Neuronal stem cell (in vitro differentiated cells): Measurements from ENCODE around the gene DTHD1.

ENCODE experiments used
- DNase-seq: peaks from one replicate; pipeline ENCODE4 v3.0.0-alpha.2; 2013; ENCODE audit warnings: low spot score
- H2AFZ ChIP-seq: one replicate; pipeline ENCODE4 v1.6.1; 2013; ENCODE audit warnings: mild to moderate bottlenecking, low read length, inconsistent platforms
- H2AK5ac ChIP-seq: 2 replicates; pipeline ENCODE4 v1.6.1; 2013; ENCODE audit warnings: low read depth, mild to moderate bottlenecking, inconsistent platforms, low read length, moderate library complexity, mixed read lengths
- H2BK120ac ChIP-seq: 2 replicates; pipeline ENCODE4 v1.6.1; 2013; ENCODE audit warnings: low read depth, mild to moderate bottlenecking, inconsistent platforms, low read length, moderate library complexity, mixed read lengths
- H2BK12ac ChIP-seq: one replicate; pipeline ENCODE4 v1.6.1; 2013; ENCODE audit warnings: low read length, inconsistent platforms
- H2BK15ac ChIP-seq: 2 replicates; pipeline ENCODE4 v1.6.1; 2013; ENCODE audit warnings: mild to moderate bottlenecking, low read length, inconsistent platforms, mixed read lengths
- H2BK5ac ChIP-seq: one replicate; pipeline ENCODE4 v1.6.1; 2013; ENCODE audit warnings: inconsistent platforms, mild to moderate bottlenecking, low read length, moderate library complexity
- H3K14ac ChIP-seq: one replicate; pipeline ENCODE4 v1.6.1; 2013; ENCODE audit warnings: low read length, inconsistent platforms
- H3K18ac ChIP-seq: 2 replicates; pipeline ENCODE4 v1.6.1; 2013; ENCODE audit warnings: low read length, inconsistent platforms
- H3K23ac ChIP-seq: 2 replicates; pipeline ENCODE4 v1.6.1; 2013; ENCODE audit warnings: low read depth, mild to moderate bottlenecking, mixed read lengths, low read length, inconsistent platforms; ENCODE audit not compliant: poor library complexity
- H3K27ac ChIP-seq: replicated peaks from 3 replicates; pipeline ENCODE4 v1.5.1; 2013; ENCODE audit warnings: low read length, inconsistent platforms
- H3K27me3 ChIP-seq, 3 experiments: 2 replicates each; pipeline ENCODE4 v1.6.1; 2013; ENCODE audit warnings: low read length in 3 of 3, mild to moderate bottlenecking in 2 of 3, inconsistent platforms in 1 of 3, low read depth in 1 of 3, mixed read lengths in 1 of 3, moderate library complexity in 1 of 3; ENCODE audit not compliant: control insufficient read depth in 3 of 3, insufficient read depth in 3 of 3
- H3K36me3 ChIP-seq, 2 donors: replicated peaks in 1 of 2; 2 replicates each; pipeline ENCODE4 v1.6.1; 2013; ENCODE audit warnings: low read length in 2 of 2; ENCODE audit not compliant: control insufficient read depth in 2 of 2, insufficient read depth in 2 of 2
- H3K4ac ChIP-seq: 2 replicates; pipeline ENCODE4 v1.6.1; 2013; ENCODE audit warnings: inconsistent platforms, mild to moderate bottlenecking, low read length, moderate library complexity
- H3K4me1 ChIP-seq, 2 donors: 1 replicate in 1 of 2; 2 replicates in 1 of 2; pipeline ENCODE4 v1.6.1; 2013; ENCODE audit warnings: low read length in 2 of 2, low read depth in 1 of 2; ENCODE audit not compliant: control insufficient read depth in 2 of 2, insufficient read depth in 1 of 2
- H3K4me2 ChIP-seq: one replicate; pipeline ENCODE4 v1.6.1; 2013; ENCODE audit warnings: mild to moderate bottlenecking, low read length, inconsistent platforms; ENCODE audit not compliant: insufficient read depth, poor library complexity, severe bottlenecking
- H3K4me3 ChIP-seq, 2 donors: 2 replicates each; pipeline ENCODE4 v1.5.1; 2013; ENCODE audit warnings: low read length in 2 of 2, mild to moderate bottlenecking in 2 of 2, inconsistent platforms in 1 of 2, moderate library complexity in 1 of 2
- H3K79me1 ChIP-seq: one replicate; pipeline ENCODE4 v1.6.1; 2013; ENCODE audit warnings: low read depth, mild to moderate bottlenecking, inconsistent platforms, low read length, moderate library complexity
- H3K9ac ChIP-seq: one replicate; pipeline ENCODE4 v1.6.1; 2013; ENCODE audit warnings: mild to moderate bottlenecking, low read depth, low read length, inconsistent platforms; ENCODE audit not compliant: poor library complexity
- H3K9me3 ChIP-seq, 2 donors: replicated peaks in 1 of 2; 2 replicates each; pipeline versions ENCODE3 to v1.6.1; 2013; ENCODE audit warnings: low read length in 2 of 2, mild to moderate bottlenecking in 2 of 2, inconsistent platforms in 1 of 2, low read depth in 1 of 2, mixed read lengths in 1 of 2, moderate library complexity in 1 of 2; ENCODE audit not compliant: control insufficient read depth in 2 of 2, insufficient read depth in 1 of 2
- H4K8ac ChIP-seq: one replicate; pipeline ENCODE4 v1.6.1; 2013; ENCODE audit warnings: low read depth, mild to moderate bottlenecking, inconsistent platforms, low read length, moderate library complexity
- H4K91ac ChIP-seq: one replicate; pipeline ENCODE4 v1.6.1; 2013; ENCODE audit warnings: low read length, low read depth, mild to moderate bottlenecking, inconsistent platforms; ENCODE audit not compliant: poor library complexity
- WGBS, 2 donors: extraction: QIAGEN DNeasy Blood & Tissue Kit; methylation state at CpG; one replicate each; pipeline ENCODE4 v1.1.7; 2013; ENCODE audit warnings: missing lambda C conversion rate in 2 of 2, mixed read lengths in 1 of 2; ENCODE audit not compliant: insufficient read length in 2 of 2, insufficient replicate concordance in 1 of 2; ENCODE audit errors: extremely low coverage in 2 of 2; 5-methylcytosine and 5-hydroxymethylcytosine counted together

Gene DTHD1

DNA sequence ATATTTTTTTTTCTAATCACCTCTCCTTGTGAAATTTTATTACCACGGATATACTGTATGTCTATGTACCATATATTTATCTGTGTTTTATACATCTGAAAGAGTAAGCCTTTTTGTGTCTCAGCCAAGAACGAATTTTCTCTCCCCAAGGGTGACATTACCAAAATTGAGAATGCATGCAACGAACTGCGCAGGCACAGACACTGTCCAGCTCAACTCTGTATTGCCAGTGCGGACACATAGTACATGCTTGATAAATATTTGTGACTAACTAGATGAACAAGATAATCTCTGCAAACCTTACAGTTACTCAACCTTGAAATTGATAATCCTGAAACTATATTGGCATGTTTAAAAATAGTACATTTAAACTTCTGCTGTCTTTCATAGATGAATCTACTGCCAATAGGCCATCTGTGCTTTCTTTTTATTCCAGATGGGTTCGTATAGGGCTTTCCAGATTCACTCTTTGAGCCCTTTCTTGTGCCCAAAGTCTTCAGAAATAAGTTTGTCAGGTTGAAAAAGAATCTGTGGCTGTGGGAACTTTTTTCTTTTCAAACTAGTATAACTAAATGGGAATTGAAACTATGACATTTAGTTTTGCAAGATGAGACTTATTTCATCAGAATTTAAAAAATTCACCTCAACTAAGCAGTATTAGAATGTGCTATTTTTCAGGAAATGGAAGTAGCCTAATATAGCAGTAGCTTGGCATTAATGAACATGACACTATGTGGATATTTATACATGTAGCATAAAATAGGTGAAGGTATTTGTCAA is 38.9 kb downstream of the DTHD1 start:
- Histone ChIP-seq H3K4me2 (no peak overlapping the region), H3K27ac (no peak overlapping the region), H3K23ac (no peak overlapping the region), H4K8ac (no peak overlapping the region), H2BK15ac (no peak overlapping the region), H2BK12ac (no peak overlapping the region), H3K4ac (no peak overlapping the region), H2AFZ (no peak overlapping the region), H3K79me1 (no peaks in the 10 kb centered on the region), H3K9ac (no peak overlapping the region), H3K14ac (no peak overlapping the region), H2AK5ac (no peak overlapping the region), H3K18ac (no peak overlapping the region), H3K4me1 (no peaks in the 10 kb centered on the region), H3K4me3 (no peak overlapping the region), H3K27me3 (no peaks in the 10 kb centered on the region), H3K36me3 (no peaks in the 10 kb centered on the region), H2BK120ac (no peak overlapping the region), H4K91ac (no peak overlapping the region), H3K9me3 (no peaks in the 10 kb centered on the region), H2BK5ac (no peak overlapping the region)
- no CpG with 5 or more reads among the region's 6 CpGs for WGBS, 2 donors
- DNase-seq, result no peak

DNA sequence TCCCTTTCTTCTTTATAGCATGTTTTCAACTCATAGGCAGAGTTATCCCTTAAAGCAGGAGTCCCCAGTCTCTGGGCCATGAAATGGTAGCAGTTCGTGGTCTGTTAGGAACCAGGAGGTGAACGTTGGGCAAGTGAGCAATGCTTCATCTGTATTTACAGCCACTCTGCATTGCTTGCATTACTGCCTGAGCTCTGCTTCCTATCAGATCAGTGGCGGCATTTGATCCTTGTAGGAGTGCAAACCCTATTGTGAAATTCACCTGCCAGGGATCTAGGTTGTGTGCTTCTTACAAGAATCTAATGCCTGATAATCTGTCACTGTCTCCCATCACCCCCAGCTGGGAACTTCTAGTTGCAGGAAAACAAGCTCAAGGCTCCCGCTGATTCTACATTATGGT is 39.8 kb downstream of the DTHD1 start:
- Histone ChIP-seq H3K27ac (no peak overlapping the region), H3K36me3 (no peaks in the 10 kb centered on the region), H2BK120ac (no peak overlapping the region), H3K4me2 (no peak overlapping the region), H3K9ac (no peak overlapping the region), H2AK5ac (no peak overlapping the region), H2BK12ac (no peak overlapping the region), H2AFZ (no peak overlapping the region), H3K4me1 (no peaks in the 10 kb centered on the region), H3K9me3 (no peaks in the 10 kb centered on the region), H3K14ac (no peak overlapping the region), H3K4ac (no peak overlapping the region), H2BK5ac (no peak overlapping the region), H3K4me3 (no peak overlapping the region), H4K8ac (no peak overlapping the region), H2BK15ac (no peak overlapping the region), H3K18ac (no peak overlapping the region), H3K27me3 (no peaks in the 10 kb centered on the region), H4K91ac (no peak overlapping the region), H3K23ac (no peak overlapping the region), H3K79me1 (no peaks in the 10 kb centered on the region)
- no peak for DNase-seq
- WGBS, 2 donors, result no CpG with 5 or more reads among the region's 4 CpGs

- no peaks in the 10 kb centered on the region for H3K4me1 ChIP-seq
- no peak overlapping the region for H3K4me2 ChIP-seq
- H2AFZ ChIP-seq, result no peak overlapping the region
- no peak overlapping the region for H2BK15ac ChIP-seq
- no peak overlapping the region for H3K4me3 ChIP-seq
- no peak overlapping the region for H2BK120ac ChIP-seq
- H3K27ac ChIP-seq, result no peak overlapping the region
- H2BK5ac ChIP-seq, result no peak overlapping the region
- DNase-seq, result no peak
- no peaks in the 10 kb centered on the region for H3K27me3 ChIP-seq
- no peak overlapping the region for H3K9ac ChIP-seq
- no peak overlapping the region for H3K23ac ChIP-seq
- H2AK5ac ChIP-seq, result no peak overlapping the region
- no peak overlapping the region for H3K14ac ChIP-seq
- H4K8ac ChIP-seq, result no peak overlapping the region
- H3K9me3 ChIP-seq, result no peaks in the 10 kb centered on the region
- H4K91ac ChIP-seq, result no peak overlapping the region
- H3K79me1 ChIP-seq, result no peaks in the 10 kb centered on the region
- no peak overlapping the region for H3K18ac ChIP-seq
- no peak overlapping the region for H3K4ac ChIP-seq
- WGBS, 2 donors, result no CpG with 5 or more reads among the region's 7 CpGs
- no peak overlapping the region for H2BK12ac ChIP-seq
- H3K36me3 ChIP-seq, result no peaks in the 10 kb centered on the region
Observed at GRCh38 chr4:36322921-36323354, 41.5 kb downstream of the DTHD1 start.

- H3K9ac ChIP-seq, result no peak overlapping the region
- DNase-seq, result no peak
- H3K4me3 ChIP-seq, result no peak overlapping the region
- no CpG with 5 or more reads among the region's 2 CpGs for WGBS, 2 donors
- no peak overlapping the region for H2BK120ac ChIP-seq
- H3K23ac ChIP-seq, result no peak overlapping the region
- no peak overlapping the region for H3K18ac ChIP-seq
- no peak overlapping the region for H3K4ac ChIP-seq
- no peak overlapping the region for H2BK15ac ChIP-seq
- no peak overlapping the region for H3K27ac ChIP-seq
- no peak overlapping the region for H4K91ac ChIP-seq
- H3K27me3 ChIP-seq, result no peaks in the 10 kb centered on the region
- no peaks in the 10 kb centered on the region for H3K9me3 ChIP-seq
- H2BK5ac ChIP-seq, result no peak overlapping the region
- H3K36me3 ChIP-seq, result no peaks in the 10 kb centered on the region
- no peaks in the 10 kb centered on the region for H3K4me1 ChIP-seq
- no peak overlapping the region for H3K14ac ChIP-seq
- H2BK12ac ChIP-seq, result no peak overlapping the region
- H3K79me1 ChIP-seq, result no peaks in the 10 kb centered on the region
- no peak overlapping the region for H2AFZ ChIP-seq
- no peak overlapping the region for H3K4me2 ChIP-seq
- no peak overlapping the region for H2AK5ac ChIP-seq
- H4K8ac ChIP-seq, result no peak overlapping the region
Observed at GRCh38 chr4:36323816-36324419, 42.5 kb downstream of the DTHD1 start.
